HEK293T (cell line): ENCODE data around the gene ATP9A.

Source experiments
- BHLHE40 ChIP-seq: fragments of 450-650 bp; IDR thresholded peaks from 2 replicates; pipeline ENCODE4 v1.6.1; 2016; ENCODE audit warnings: mild to moderate bottlenecking, moderate library complexity, borderline replicate concordance
- ELF4 ChIP-seq: fragments of 450-650 bp; IDR thresholded peaks from 2 replicates; pipeline ENCODE4 v1.6.1; 2017; ENCODE audit warnings: antibody characterized with exemption
- FOXA1 ChIP-seq: fragments of 450-650 bp; IDR thresholded peaks from 2 replicates; pipeline ENCODE4 v1.6.1; 2016; ENCODE audit warnings: mild to moderate bottlenecking
- FOXK2 ChIP-seq: fragments of 450-650 bp; IDR thresholded peaks from 2 replicates; pipeline ENCODE4 v1.6.1; 2016; ENCODE audit warnings: mild to moderate bottlenecking
- FOXM1 ChIP-seq: fragments of 450-650 bp; IDR thresholded peaks from 2 replicates; pipeline ENCODE4 v1.6.1; 2017; ENCODE audit warnings: mild to moderate bottlenecking, borderline replicate concordance
- HDGF ChIP-seq: fragments of 450-650 bp; IDR thresholded peaks from 2 replicates; pipeline ENCODE4 v1.6.1; 2017; ENCODE audit warnings: antibody characterized with exemption, borderline replicate concordance
- L3MBTL2 ChIP-seq: fragments of 450-650 bp; conservative IDR thresholded peaks from 2 replicates; pipeline ENCODE4 v1.6.1; 2016; ENCODE audit warnings: mild to moderate bottlenecking
- LEF1 ChIP-seq: fragments of 450-650 bp; IDR thresholded peaks from 2 replicates; pipeline ENCODE4 v1.6.1; 2017; ENCODE audit warnings: mild to moderate bottlenecking, borderline replicate concordance
- SP1 ChIP-seq: fragments of 450-650 bp; IDR thresholded peaks from 2 replicates; pipeline ENCODE4 v1.6.1; 2017
- SUZ12 ChIP-seq: fragments of 450-650 bp; IDR thresholded peaks from 2 replicates; pipeline ENCODE4 v1.6.1; 2016; ENCODE audit warnings: mild to moderate bottlenecking
- TARDBP ChIP-seq: fragments of 450-650 bp; IDR thresholded peaks from 2 replicates; pipeline ENCODE4 v1.6.1; 2016
- ZNF384 ChIP-seq: fragments of 450-650 bp; IDR thresholded peaks from 2 replicates; pipeline ENCODE4 v1.6.1; 2016

DNA sequence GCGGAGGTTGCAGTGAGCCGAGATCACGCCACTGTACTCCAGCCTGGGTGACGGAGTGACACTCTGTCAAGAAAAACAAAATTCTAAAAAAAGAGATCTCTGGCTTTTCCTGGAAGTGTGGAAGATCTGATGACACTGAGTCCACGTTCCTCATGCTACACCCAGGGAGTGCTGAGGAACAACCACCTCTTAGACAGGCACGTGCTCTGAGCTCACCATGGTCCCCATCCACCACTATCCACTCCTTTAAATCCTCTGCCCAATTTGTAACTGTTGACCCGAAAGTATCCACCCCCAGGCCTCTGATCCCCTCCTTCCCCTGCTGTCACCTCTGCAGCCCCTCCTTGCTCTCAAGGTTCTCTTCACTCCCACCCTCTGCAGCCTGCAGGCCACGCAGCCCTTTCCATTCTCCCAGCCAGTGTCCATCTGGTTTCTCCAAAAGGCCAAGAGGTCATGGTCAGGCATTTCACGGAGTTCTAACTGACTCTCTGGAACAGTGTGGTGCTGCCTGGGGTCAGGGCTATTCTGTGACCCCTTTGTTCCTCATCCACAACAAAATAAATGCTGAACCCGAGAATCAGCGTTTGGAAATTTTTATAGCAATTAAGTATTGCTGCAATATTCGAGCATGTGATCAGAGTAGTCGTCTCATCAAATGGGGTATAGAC, 88.8 kb downstream of the ATP9A start:
- TF ChIP-seq TARDBP (no peak), SUZ12 (no peak), SP1 (no peak), FOXA1 (no peak), BHLHE40 (no peak), HDGF (no peak), LEF1 (no peak), FOXK2 (no peak), L3MBTL2 (no peak), FOXM1 (no peak), ELF4 (no peak), ZNF384 (no peak)
